Hepatocyte (in vitro differentiated cells): ENCODE data around the gene PPM1F. TPM values are rescaled to one million over a fixed set of nuclear protein-coding genes. Genes with fewer than 3 reads are reported as not detected.

Experiments used
- DNase-seq: peaks from one replicate; pipeline ENCODE4 v3.0.0-alpha.2; 2016; ENCODE audit warnings: low spot score
- H2AFZ ChIP-seq: fragments of 200-600 bp; sonication (generic); 2 replicates; pipeline ENCODE4 v1.6.0; 2016; ENCODE audit warnings: antibody characterized with exemption, mild to moderate bottlenecking
- H3K27ac ChIP-seq: fragments of 200-600 bp; sonication (generic); 2 replicates; pipeline ENCODE4 v1.5.1; 2016; ENCODE audit warnings: mild to moderate bottlenecking
- H3K27me3 ChIP-seq: fragments of 200-600 bp; sonication (generic); 2 replicates; pipeline ENCODE4 v1.6.1; 2016
- H3K36me3 ChIP-seq: fragments of 200-600 bp; sonication (generic); replicated peaks from 2 replicates; pipeline ENCODE4 v1.5.1; 2016; ENCODE audit warnings: low read depth; ENCODE audit not compliant: insufficient read depth
- H3K4me1 ChIP-seq: fragments of 200-600 bp; sonication (generic); 2 replicates; pipeline ENCODE4 v1.5.1; 2016; ENCODE audit warnings: mild to moderate bottlenecking, moderate library complexity; ENCODE audit not compliant: insufficient read depth
- H3K4me2 ChIP-seq: fragments of 200-600 bp; sonication (generic); 2 replicates; pipeline ENCODE4 v1.6.0; 2016
- H3K4me3 ChIP-seq: fragments of 200-600 bp; sonication (generic); 2 replicates; pipeline ENCODE4 v1.5.1; 2016; ENCODE audit warnings: mild to moderate bottlenecking
- H3K79me2 ChIP-seq: fragments of 200-600 bp; sonication (generic); 2 replicates; pipeline ENCODE4 v1.6.0; 2017; ENCODE audit warnings: mild to moderate bottlenecking
- H3K9me2 ChIP-seq: fragments of 200-600 bp; sonication (generic); replicated peaks from 2 replicates; pipeline ENCODE4 v1.6.0; 2017; ENCODE audit warnings: mild to moderate bottlenecking; ENCODE audit not compliant: insufficient read depth
- H3K9me3 ChIP-seq: fragments of 200-600 bp; sonication (generic); 2 replicates; pipeline ENCODE4 v1.5.1; 2016; ENCODE audit warnings: low read depth, mild to moderate bottlenecking
- H4K20me1 ChIP-seq: fragments of 200-600 bp; sonication (generic); 2 replicates; pipeline ENCODE4 v1.6.0; 2016; ENCODE audit warnings: mild to moderate bottlenecking; ENCODE audit not compliant: insufficient read depth, poor library complexity, severe bottlenecking
- CTCF ChIP-seq: fragments of 200-600 bp; sonication (generic); IDR thresholded peaks from 2 replicates; pipeline ENCODE4 v1.5.1; 2016; ENCODE audit warnings: antibody characterized with exemption, mild to moderate bottlenecking; ENCODE audit not compliant: poor library complexity
- EZH2 ChIP-seq: fragments of 200-600 bp; sonication (generic); IDR thresholded peaks from 2 replicates; pipeline ENCODE4 v1.6.1; 2016; ENCODE audit warnings: antibody characterized with exemption, mild to moderate bottlenecking, borderline replicate concordance
- EZH2phosphoT487 ChIP-seq: fragments of 200-600 bp; sonication (generic); IDR thresholded peaks from one replicate; pipeline ENCODE4 v1.6.1; 2018; ENCODE audit warnings: antibody characterized with exemption, mild to moderate bottlenecking, low read depth, moderate library complexity; ENCODE audit not compliant: unreplicated experiment, severe bottlenecking
- WGBS: methylation state at CpG from one replicate; pipeline ENCODE4 v1.1.6; 2016; ENCODE audit warnings: low lambda C conversion rate; ENCODE audit errors: missing lambda C conversion rate; 5-methylcytosine and 5-hydroxymethylcytosine counted together
- polyA plus RNA-seq: library from polyadenylated mRNA; unstranded; fragments of >200 nt; fragmentation: Nextera tagmentation; extraction: Ambion mirVana; gene quantifications from 2 replicates; pipeline ENCODE4 v1.2.1, GENCODE V29; 2016
- total RNA-seq: library from RNA; depleted of rRNA; stranded (reverse); fragments of >200 nt; gene quantifications from 2 replicates; pipeline ENCODE4 v1.2.3, GENCODE V29; 2014

PPM1F gene
- total and polyA plus RNA-seq, 2 experiments from 2014 or later, result 16.1 to 17.8 TPM

- Histone ChIP-seq H3K27ac (no peak overlapping the region), H2AFZ (no peak overlapping the region), H3K4me3 (no peak overlapping the region), H3K27me3 (no peaks in the 10 kb centered on the region), H4K20me1 (peaks cover 5% of the 10 kb centered on the region), H3K4me2 (peak overlapping the region; percentile 99), H3K79me2 (peaks cover 16% of the 10 kb centered on the region), H3K36me3 (no peaks in the 10 kb centered on the region), H3K9me2 (no peaks in the 10 kb centered on the region), H3K4me1 (peaks cover 12% of the 10 kb centered on the region), H3K9me3 (no peaks in the 10 kb centered on the region)
- DNase-seq, result no peak
- no peak for TF ChIP-seq CTCF
- TF ChIP-seq EZH2, result no peak
- 98% methylated on average over 6 of the region's 7 CpGs for WGBS
These were observed 1.6 kb downstream of the PPM1F start for GRCh38 chr22:21951062-21951461.

GRCh38 chr22:21949948-21950347 lies 2.7 kb downstream of the PPM1F start:
- TF ChIP-seq EZH2phosphoT487 (no peak), CTCF (no peak), EZH2 (no peak)
- no peak for DNase-seq
- Histone ChIP-seq H3K27ac (no peak overlapping the region), H3K4me1 (peaks cover 12% of the 10 kb centered on the region), H3K4me2 (no peak overlapping the region), H3K9me3 (no peaks in the 10 kb centered on the region), H3K27me3 (no peaks in the 10 kb centered on the region), H3K9me2 (no peaks in the 10 kb centered on the region), H3K36me3 (no peaks in the 10 kb centered on the region), H3K4me3 (no peak overlapping the region), H4K20me1 (peaks cover 5% of the 10 kb centered on the region), H3K79me2 (peaks cover 16% of the 10 kb centered on the region), H2AFZ (no peak overlapping the region)
- 94% methylated on average over 1 of the region's 1 CpG for WGBS

- H4K20me1 ChIP-seq, result peaks cover 5% of the 10 kb centered on the region
- 95% methylated on average over 8 of the region's 8 CpGs for WGBS
- no peaks in the 10 kb centered on the region for H3K9me2 ChIP-seq
- H3K4me3 ChIP-seq, result no peak overlapping the region
- H3K4me1 ChIP-seq, result peaks cover 12% of the 10 kb centered on the region
- H3K27ac ChIP-seq, result no peak overlapping the region
- no peak overlapping the region for H2AFZ ChIP-seq
- peaks cover 16% of the 10 kb centered on the region for H3K79me2 ChIP-seq
- H3K4me2 ChIP-seq, result no peak overlapping the region
- no peak for DNase-seq
- H3K9me3 ChIP-seq, result no peaks in the 10 kb centered on the region
- no peaks in the 10 kb centered on the region for H3K27me3 ChIP-seq
- TF ChIP-seq CTCF (no peak), EZH2phosphoT487 (no peak)
- no peaks in the 10 kb centered on the region for H3K36me3 ChIP-seq
These were observed 3.1 kb downstream of the PPM1F start for GRCh38 chr22:21949569-21949918.
